ENCODE data around the gene CIAO3.

The CIAO3 gene

GRCh38 chr16:736936-737481 is 3.8 kb downstream of the CIAO3 start:
- H3K27me3 Mint-ChIP-seq, result no peaks in the 10 kb centered on the region
- H3K27ac Mint-ChIP-seq, result no peak overlapping the region
- H3K4me3 Mint-ChIP-seq, result no peak overlapping the region

GRCh38 chr16:735982-736453 is 4.8 kb downstream of the CIAO3 start:
- peaks cover 6% of the 10 kb centered on the region for H3K4me1 Mint-ChIP-seq (ENCODE audit: low read depth)
- H3K4me3 Mint-ChIP-seq, result peak overlapping the region; percentile 32
- no peak overlapping the region for H3K27ac Mint-ChIP-seq
- no peaks in the 10 kb centered on the region for H3K9me3 Mint-ChIP-seq (ENCODE audit: low read depth)
- no peaks in the 10 kb centered on the region for H3K27me3 Mint-ChIP-seq
- peaks cover 2% of the 10 kb centered on the region for H3K36me3 Mint-ChIP-seq

More at GRCh38 chr16:736936-737481, 3.8 kb downstream of the CIAO3 start:
- Mint-ChIP-seq H3K36me3 (peaks cover 2% of the 10 kb centered on the region), H3K4me1 (ENCODE audit: low read depth) (peaks cover 6% of the 10 kb centered on the region), H3K9me3 (ENCODE audit: low read depth) (no peaks in the 10 kb centered on the region)

GRCh38 chr16:734981-735881 is 5.6 kb downstream of the CIAO3 start:
- Mint-ChIP-seq H3K9me3 (ENCODE audit: low read depth) (no peaks in the 10 kb centered on the region), H3K4me3 (no peak overlapping the region), H3K36me3 (peaks cover 2% of the 10 kb centered on the region), H3K4me1 (ENCODE audit: low read depth) (peaks cover 6% of the 10 kb centered on the region), H3K27ac (no peak overlapping the region), H3K27me3 (no peaks in the 10 kb centered on the region)

GRCh38 chr16:734208-734980 is 6.4 kb downstream of the CIAO3 start:
- Mint-ChIP-seq H3K9me3 (ENCODE audit: low read depth) (no peaks in the 10 kb centered on the region), H3K27ac (no peak overlapping the region), H3K27me3 (no peaks in the 10 kb centered on the region), H3K4me3 (no peak overlapping the region), H3K36me3 (peaks cover 2% of the 10 kb centered on the region), H3K4me1 (ENCODE audit: low read depth) (peaks cover 4% of the 10 kb centered on the region)

GRCh38 chr16:733382-734207 is 7.2 kb downstream of the CIAO3 start:
- no peaks in the 10 kb centered on the region for H3K27me3 Mint-ChIP-seq
- H3K36me3 Mint-ChIP-seq, result peaks cover 2% of the 10 kb centered on the region
- H3K27ac Mint-ChIP-seq, result no peak overlapping the region
- no peak overlapping the region for H3K4me3 Mint-ChIP-seq
- H3K4me1 Mint-ChIP-seq (ENCODE audit: low read depth), result no peaks in the 10 kb centered on the region
- H3K9me3 Mint-ChIP-seq (ENCODE audit: low read depth), result no peaks in the 10 kb centered on the region

GRCh38 chr16:732936-733335 is 7.9 kb downstream of the CIAO3 start:
- H3K9me3 Mint-ChIP-seq (ENCODE audit: low read depth), result no peaks in the 10 kb centered on the region
- H3K4me1 Mint-ChIP-seq (ENCODE audit: low read depth), result no peaks in the 10 kb centered on the region
- no peaks in the 10 kb centered on the region for H3K27me3 Mint-ChIP-seq
- no peak overlapping the region for H3K27ac Mint-ChIP-seq
- H3K4me3 Mint-ChIP-seq, result no peak overlapping the region
- H3K36me3 Mint-ChIP-seq, result no peaks in the 10 kb centered on the region

GRCh38 chr16:732332-732731 is 8.5 kb downstream of the CIAO3 start:
- Mint-ChIP-seq H3K27me3 (no peaks in the 10 kb centered on the region), H3K36me3 (no peaks in the 10 kb centered on the region), H3K9me3 (ENCODE audit: low read depth) (no peaks in the 10 kb centered on the region), H3K4me1 (ENCODE audit: low read depth) (no peaks in the 10 kb centered on the region), H3K27ac (no peak overlapping the region), H3K4me3 (no peak overlapping the region)

- Mint-ChIP-seq H3K27ac (no peak overlapping the region), H3K4me3 (no peak overlapping the region), H3K9me3 (ENCODE audit: low read depth) (no peaks in the 10 kb centered on the region), H3K36me3 (no peaks in the 10 kb centered on the region), H3K4me1 (ENCODE audit: low read depth) (no peaks in the 10 kb centered on the region), H3K27me3 (no peaks in the 10 kb centered on the region)
These were observed 9.9 kb downstream of the CIAO3 start for GRCh38 chr16:730666-731509.

- Mint-ChIP-seq H3K9me3 (ENCODE audit: low read depth) (no peaks in the 10 kb centered on the region), H3K27me3 (no peaks in the 10 kb centered on the region), H3K27ac (no peak overlapping the region), H3K36me3 (no peaks in the 10 kb centered on the region), H3K4me3 (no peak overlapping the region), H3K4me1 (ENCODE audit: low read depth) (peaks cover 3% of the 10 kb centered on the region)
These were observed 10.8 kb downstream of the CIAO3 start for GRCh38 chr16:729768-730665.

- no peaks in the 10 kb centered on the region for H3K27me3 Mint-ChIP-seq
- H3K9me3 Mint-ChIP-seq (ENCODE audit: low read depth), result no peaks in the 10 kb centered on the region
- H3K27ac Mint-ChIP-seq, result no peak overlapping the region
- peak overlapping the region; percentile 32 for H3K4me3 Mint-ChIP-seq
- peaks cover 3% of the 10 kb centered on the region for H3K4me1 Mint-ChIP-seq (ENCODE audit: low read depth)
- H3K36me3 Mint-ChIP-seq, result no peaks in the 10 kb centered on the region
These were observed 11.7 kb downstream of the CIAO3 start for GRCh38 chr16:728890-729744.

- Mint-ChIP-seq H3K27me3 (no peaks in the 10 kb centered on the region), H3K4me3 (peak overlapping the region; percentile 30), H3K36me3 (no peaks in the 10 kb centered on the region), H3K27ac (no peak overlapping the region), H3K9me3 (ENCODE audit: low read depth) (no peaks in the 10 kb centered on the region), H3K4me1 (ENCODE audit: low read depth) (peaks cover 4% of the 10 kb centered on the region)
These were observed 12.5 kb downstream of the CIAO3 start for GRCh38 chr16:728131-728889.

Data from activated naive CD8-positive, alpha-beta T cell (primary cell).